ENCODE data around the gene ITGB5. TPM values are rescaled to one million over a fixed set of nuclear protein-coding genes. Genes with fewer than 3 reads are reported as not detected.

Gene ITGB5
- total RNA-seq, 1 donor from 2014 or later: not detected

DNA sequence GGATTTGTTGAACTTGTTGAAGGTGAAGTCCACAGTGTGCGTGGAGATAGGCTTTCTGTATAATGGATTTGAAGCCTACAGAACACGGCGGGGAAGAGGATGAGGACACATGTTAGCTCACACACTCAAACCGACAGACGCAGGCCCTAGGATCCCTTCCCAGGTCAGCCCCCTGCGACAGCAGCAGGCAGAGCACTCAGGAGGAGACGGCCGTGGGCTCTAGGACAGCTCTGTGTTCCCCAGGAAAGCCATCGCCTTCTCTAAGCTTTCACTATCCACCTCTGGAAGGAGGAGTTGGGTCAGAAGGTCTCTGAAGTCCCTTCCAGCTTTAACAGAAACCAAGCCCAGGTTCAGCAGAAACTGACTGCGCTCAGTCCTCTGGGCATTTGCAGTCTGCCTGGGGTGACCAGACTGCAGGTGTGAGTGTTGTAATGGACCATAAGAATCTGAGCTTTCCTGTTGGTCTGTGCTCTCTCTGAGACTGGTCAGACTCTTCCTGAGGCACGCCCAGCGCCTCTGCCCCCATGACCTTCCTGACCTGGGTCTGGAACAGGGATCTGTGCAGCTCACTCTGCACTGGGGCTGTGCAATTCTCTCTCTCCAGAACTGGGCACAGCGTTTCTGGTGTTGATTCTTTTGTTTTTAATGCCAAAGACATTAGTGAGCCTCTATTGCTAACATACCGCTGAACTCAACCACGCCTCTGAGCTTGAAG, 123.4 kb downstream of the ITGB5 start:
- no peak for DNase-seq
- TF ChIP-seq, protein P1, sequence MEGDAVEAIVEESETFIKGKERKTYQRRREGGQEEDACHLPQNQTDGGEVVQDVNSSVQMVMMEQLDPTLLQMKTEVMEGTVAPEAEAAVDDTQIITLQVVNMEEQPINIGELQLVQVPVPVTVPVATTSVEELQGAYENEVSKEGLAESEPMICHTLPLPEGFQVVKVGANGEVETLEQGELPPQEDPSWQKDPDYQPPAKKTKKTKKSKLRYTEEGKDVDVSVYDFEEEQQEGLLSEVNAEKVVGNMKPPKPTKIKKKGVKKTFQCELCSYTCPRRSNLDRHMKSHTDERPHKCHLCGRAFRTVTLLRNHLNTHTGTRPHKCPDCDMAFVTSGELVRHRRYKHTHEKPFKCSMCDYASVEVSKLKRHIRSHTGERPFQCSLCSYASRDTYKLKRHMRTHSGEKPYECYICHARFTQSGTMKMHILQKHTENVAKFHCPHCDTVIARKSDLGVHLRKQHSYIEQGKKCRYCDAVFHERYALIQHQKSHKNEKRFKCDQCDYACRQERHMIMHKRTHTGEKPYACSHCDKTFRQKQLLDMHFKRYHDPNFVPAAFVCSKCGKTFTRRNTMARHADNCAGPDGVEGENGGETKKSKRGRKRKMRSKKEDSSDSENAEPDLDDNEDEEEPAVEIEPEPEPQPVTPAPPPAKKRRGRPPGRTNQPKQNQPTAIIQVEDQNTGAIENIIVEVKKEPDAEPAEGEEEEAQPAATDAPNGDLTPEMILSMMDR (IDR thresholded peaks at IDR 0.05): no peak
- ChIA-PET POLR2A (no interaction called here), CTCF (interaction anchor here (1.6 kb wide), 1 partner anchor 10 kb away, joined by 4 read pairs; no protein-coding TSS in a partner anchor)
- Mint-ChIP-seq H3K4me1 (peaks cover 4% of the 10 kb centered on the region), H3K9me3 (no peaks in the 10 kb centered on the region), H3K4me3 (no peak overlapping the region), H3K27me3 (peaks cover 4% of the 10 kb centered on the region), H3K36me3 (ENCODE audit: low read depth) (no peaks in the 10 kb centered on the region), H3K27ac (no peak overlapping the region)
- no peak for ATAC-seq (ENCODE audit: low read depth)
- intact Hi-C loops (cut with micrococcal nuclease): no loop called here

DNA sequence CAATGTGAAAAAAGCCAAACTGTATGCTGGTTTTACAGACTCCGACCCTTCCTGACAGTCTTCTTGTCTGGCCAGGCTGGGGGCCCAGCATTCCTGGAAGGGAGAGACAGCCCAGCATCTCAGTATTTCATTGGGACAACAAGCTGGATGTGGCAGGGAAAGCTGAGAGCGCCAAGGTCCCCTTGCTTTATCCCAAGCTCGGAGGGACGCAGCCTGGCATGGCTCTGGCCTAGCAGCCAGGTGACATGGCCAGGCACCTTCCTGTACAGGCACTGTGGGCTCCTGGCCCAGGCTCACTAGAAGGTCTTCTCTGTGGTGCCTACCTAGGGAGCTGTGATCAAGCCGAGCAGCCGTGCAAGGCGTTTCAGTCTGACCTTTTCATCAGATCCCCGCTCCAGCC, 124.0 kb downstream of the ITGB5 start:
- peaks cover 4% of the 10 kb centered on the region for H3K27me3 Mint-ChIP-seq
- intact Hi-C loops (cut with micrococcal nuclease): no loop called here
- no peak for ATAC-seq (ENCODE audit: low read depth)
- TF ChIP-seq, protein P1 (IDR thresholded peaks at IDR 0.05): no peak
- no peaks in the 10 kb centered on the region for H3K9me3 Mint-ChIP-seq
- POLR2A ChIA-PET: no interaction called here
- no peaks in the 10 kb centered on the region for H3K36me3 Mint-ChIP-seq (ENCODE audit: low read depth)
- H3K27ac Mint-ChIP-seq: no peak overlapping the region
- H3K4me3 Mint-ChIP-seq: no peak overlapping the region
- H3K4me1 Mint-ChIP-seq: peaks cover 4% of the 10 kb centered on the region
- CTCF ChIA-PET: interaction anchor here (1.6 kb wide), 1 partner anchor 11 kb away, joined by 4 read pairs; no protein-coding TSS in a partner anchor
- no peak for DNase-seq

DNA sequence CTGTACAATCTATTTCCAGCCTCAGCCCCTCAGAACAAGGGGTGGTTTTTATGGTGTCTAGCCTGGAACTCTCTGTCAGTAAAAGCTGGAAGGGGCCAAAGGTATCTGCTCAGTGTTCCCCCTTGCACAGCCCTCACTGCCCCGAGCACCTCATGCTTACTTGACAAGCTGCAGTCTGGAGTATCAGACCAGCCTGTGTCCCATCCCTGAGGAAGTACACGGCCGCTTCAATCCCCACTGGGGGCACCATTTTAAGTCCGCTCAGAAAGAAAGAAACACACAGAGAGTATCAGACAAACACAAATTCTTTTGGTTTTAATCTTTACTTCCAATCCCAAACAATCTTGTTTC, 124.5 kb downstream of the ITGB5 start:
- DNase-seq (no peak), ATAC-seq (ENCODE audit: low read depth) (no peak)
- H3K36me3 Mint-ChIP-seq (ENCODE audit: low read depth): no peaks in the 10 kb centered on the region
- no peak overlapping the region for H3K4me3 Mint-ChIP-seq
- TF ChIP-seq, protein P1 (IDR thresholded peaks at IDR 0.05): no peak
- no peaks in the 10 kb centered on the region for H3K9me3 Mint-ChIP-seq
- ChIA-PET POLR2A (no interaction called here), CTCF (interaction anchor here (2.9 kb wide), 1 partner anchor 139 kb away, joined by 37 read pairs; no protein-coding TSS in a partner anchor)
- no peak overlapping the region for H3K27ac Mint-ChIP-seq
- H3K27me3 Mint-ChIP-seq: peaks cover 4% of the 10 kb centered on the region
- intact Hi-C loops (cut with micrococcal nuclease): no loop called here
- H3K4me1 Mint-ChIP-seq: peaks cover 4% of the 10 kb centered on the region

DNA sequence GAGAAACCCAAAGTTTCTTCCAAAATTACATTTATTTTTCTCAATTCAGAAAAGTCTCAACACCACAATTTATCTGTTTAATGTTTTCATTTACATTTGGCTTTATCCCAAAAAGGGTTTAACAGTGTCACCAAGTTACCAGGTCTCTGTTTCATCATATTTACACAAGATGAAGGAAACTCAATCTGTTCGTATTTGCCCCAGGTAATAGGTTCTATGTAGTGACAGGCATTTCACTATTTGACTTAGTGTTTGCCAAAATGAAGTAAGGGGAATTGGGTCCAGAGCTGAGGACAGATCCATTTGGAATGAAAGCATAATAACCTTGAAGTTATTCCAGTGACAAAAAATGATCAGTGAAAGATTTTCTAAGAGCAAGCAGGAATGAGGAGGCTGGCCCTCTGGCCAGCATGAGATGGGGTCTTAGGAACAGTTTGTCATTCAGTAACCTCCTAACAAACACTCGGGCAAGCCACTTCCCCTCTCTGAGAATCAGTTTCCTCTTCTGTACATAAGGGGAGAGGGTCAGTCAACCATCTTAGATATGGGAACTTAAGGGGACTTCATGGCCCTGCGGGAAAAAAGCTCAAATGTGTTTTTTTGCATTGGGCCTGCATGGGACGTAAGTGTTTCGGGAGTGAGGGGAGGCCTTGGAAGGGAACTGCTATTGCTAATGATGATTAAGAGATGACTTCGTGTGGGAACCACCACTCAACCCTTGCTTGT, 125.1 kb downstream of the ITGB5 start:
- POLR2A ChIA-PET: no interaction called here
- ATAC-seq (ENCODE audit: low read depth): no peak

More for the DNA sequence above, 125.1 kb downstream of the ITGB5 start:
- TF ChIP-seq, protein P1 (IDR thresholded peaks at IDR 0.05): no peak
- DNase-seq: no peak
- Mint-ChIP-seq H3K9me3 (no peaks in the 10 kb centered on the region), H3K4me1 (peaks cover 4% of the 10 kb centered on the region), H3K36me3 (ENCODE audit: low read depth) (no peaks in the 10 kb centered on the region), H3K27ac (no peak overlapping the region), H3K4me3 (no peak overlapping the region), H3K27me3 (peaks cover 3% of the 10 kb centered on the region)
- intact Hi-C loops (cut with micrococcal nuclease): loop anchor here (1.0 kb wide), 3 partner anchors 139 to 823 kb away; no protein-coding TSS in a partner anchor
- CTCF ChIA-PET: interaction anchor here (1.4 to 3.2 kb wide), 6 partner anchors 9 to 823 kb away, joined by 3 to 37 read pairs (median 16); partner anchors contain the start of gene UMPS
